H1 (cell line): ENCODE measurements around the gene MBD5. TPM values are rescaled to one million over a fixed set of nuclear protein-coding genes. Genes with fewer than 3 reads are reported as not detected.

Experiments
- BACH1 ChIP-seq: IDR thresholded peaks from 2 replicates; pipeline ENCODE4 v1.6.1; 2012; ENCODE audit warnings: low read length, improper control_type of control experiment
- GTF2F1 ChIP-seq: IDR thresholded peaks from 2 replicates; pipeline ENCODE4 v1.6.1; 2012; ENCODE audit warnings: low read depth, low read length, improper control_type of control experiment, borderline replicate concordance
- HDAC6 ChIP-seq: IDR thresholded peaks from one replicate; pipeline ENCODE4 v1.7.1; 2012; ENCODE audit warnings: low read depth, mild to moderate bottlenecking, inconsistent platforms, low read length, moderate library complexity
- JUN ChIP-seq: IDR thresholded peaks from 2 replicates; pipeline ENCODE4 v1.6.1; 2011; ENCODE audit warnings: low read depth, mild to moderate bottlenecking, improper control_type of control experiment, low read length
- polyA plus RNA-seq, 7 experiments: library from polyadenylated mRNA; depleted of rRNA in 3 of 7; stranded (reverse) in 5 of 7; unstranded in 2 of 7; fragments of >200 nt in 5 of 7; fragments of 200-250 nt in 2 of 7; gene quantifications; 1 replicate in 5 of 7; 2 replicates in 1 of 7; 4 replicates in 1 of 7; pipeline versions ENCODE4 v1.2.1 to v1.2.3, GENCODE V29; 2011 to 2013; ENCODE audit warnings: missing spikeins in 2 of 7, mixed read lengths in 2 of 7
- total RNA-seq: library from RNA; stranded (reverse); fragmentation: NEBNext Ultra II Directional; extraction: Animal tissue kit (Norgen Biotek cat#: 25700); gene quantifications from 2 replicates; pipeline ENCODE4 v1.2.1, GENCODE V29; 2021

Gene MBD5
- total and polyA plus RNA-seq, 2 of the 8 experiments (the other 6 are each of a cell fraction or from before 2014, with no cell fraction given): 9.7 to 29.4 TPM

DNA sequence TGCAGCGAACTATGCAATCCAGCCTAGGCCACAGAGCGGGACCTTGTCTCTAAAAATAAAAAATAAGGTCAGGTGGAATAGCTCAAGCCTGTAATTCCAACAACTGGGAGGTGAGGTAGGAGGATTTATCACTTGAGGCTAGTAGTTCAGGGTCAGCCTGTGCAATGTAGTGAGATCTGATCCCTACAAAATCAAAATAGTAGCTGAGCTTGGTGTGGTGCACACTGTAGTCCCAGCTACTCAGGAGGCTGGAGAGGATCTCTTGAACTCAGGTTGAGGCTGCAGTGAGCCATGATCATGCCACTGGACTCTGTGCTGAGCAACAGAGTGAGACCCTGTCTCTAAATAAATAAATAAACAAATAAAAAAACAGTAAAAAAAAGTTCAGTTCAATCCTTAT lies 5.7 kb downstream of the MBD5 start (continued):
- TF ChIP-seq GTF2F1 (no peak), JUN (no peak), BACH1 (no peak), HDAC6 (no peak)
